Stomach smooth muscle (tissue), 2 donors: ENCODE measurements around the gene FN1.

Experiments
- H3K27ac ChIP-seq: one replicate; pipeline ENCODE4 v1.7.0; 2013; ENCODE audit warnings: mild to moderate bottlenecking, low read length, inconsistent platforms
- H3K27me3 ChIP-seq, 2 donors: one replicate each; pipeline ENCODE4 v1.7.0; 2013; ENCODE audit warnings: low read length in 2 of 2; ENCODE audit not compliant: insufficient read depth in 2 of 2, control insufficient read depth in 1 of 2
- H3K36me3 ChIP-seq, 2 donors: one replicate each; pipeline ENCODE4 v1.7.0; 2013; ENCODE audit warnings: low read length in 2 of 2; ENCODE audit not compliant: control insufficient read depth in 2 of 2, insufficient read depth in 2 of 2
- H3K4me1 ChIP-seq: one replicate; pipeline ENCODE4 v1.7.0; 2013; ENCODE audit warnings: low read length; ENCODE audit not compliant: control insufficient read depth, insufficient read depth
- H3K4me3 ChIP-seq, 2 donors: one replicate each; pipeline ENCODE4 v1.7.0; 2013; ENCODE audit warnings: low read length in 2 of 2
- H3K9ac ChIP-seq, 2 donors: one replicate each; pipeline ENCODE4 v1.7.0; 2013; ENCODE audit warnings: low read length in 2 of 2, mild to moderate bottlenecking in 1 of 2
- H3K9me3 ChIP-seq, 2 donors: one replicate each; pipeline ENCODE4 v1.7.0; 2013; ENCODE audit warnings: low read length in 2 of 2; ENCODE audit not compliant: control insufficient read depth in 2 of 2
- donor health status: healthy.
- donor health status: Pancreatic carcinoma.

FN1 gene

GRCh38 chr2:215369181-215369760, 66.6 kb downstream of the FN1 start:
- Histone ChIP-seq H3K4me1 (no peaks in the 10 kb centered on the region), H3K9me3 (no peaks in the 10 kb centered on the region), H3K9ac (no peak overlapping the region), H3K36me3 (peaks cover 54 to 84% of the 10 kb centered on the region in 2 donors), H3K27ac (no peak overlapping the region), H3K4me3 (no peak overlapping the region), H3K27me3 (no peaks in the 10 kb centered on the region)

GRCh38 chr2:215368493-215368809, 67.4 kb downstream of the FN1 start:
- Histone ChIP-seq H3K36me3 (peaks cover 56 to 86% of the 10 kb centered on the region in 2 donors), H3K27ac (no peak overlapping the region), H3K4me1 (no peaks in the 10 kb centered on the region), H3K9ac (no peak overlapping the region), H3K4me3 (no peak overlapping the region), H3K9me3 (no peaks in the 10 kb centered on the region), H3K27me3 (no peaks in the 10 kb centered on the region)

GRCh38 chr2:215367662-215368492, 68.0 kb downstream of the FN1 start:
- Histone ChIP-seq H3K27me3 (no peaks in the 10 kb centered on the region), H3K36me3 (peaks cover 56 to 86% of the 10 kb centered on the region in 2 donors), H3K4me1 (no peaks in the 10 kb centered on the region), H3K4me3 (no peak overlapping the region), H3K9me3 (no peaks in the 10 kb centered on the region), H3K9ac (no peak overlapping the region), H3K27ac (no peak overlapping the region)

- no peak overlapping the region for H3K9ac ChIP-seq
- no peaks in the 10 kb centered on the region for H3K4me1 ChIP-seq
- H3K27ac ChIP-seq, result no peak overlapping the region
- no peaks in the 10 kb centered on the region for H3K9me3 ChIP-seq
- H3K27me3 ChIP-seq, result no peaks in the 10 kb centered on the region
- H3K4me3 ChIP-seq, result no peak overlapping the region
- H3K36me3 ChIP-seq, result peaks cover 63 to 85% of the 10 kb centered on the region in 2 donors
These were observed 69.3 kb downstream of the FN1 start for GRCh38 chr2:215366440-215367032.

GRCh38 chr2:215365184-215365658, 70.6 kb downstream of the FN1 start:
- peaks cover 60 to 80% of the 10 kb centered on the region in 2 donors for H3K36me3 ChIP-seq
- H3K27ac ChIP-seq, result no peak overlapping the region
- H3K4me3 ChIP-seq, result no peak overlapping the region
- no peaks in the 10 kb centered on the region for H3K27me3 ChIP-seq
- no peaks in the 10 kb centered on the region for H3K4me1 ChIP-seq
- H3K9ac ChIP-seq, result no peak overlapping the region
- no peaks in the 10 kb centered on the region for H3K9me3 ChIP-seq

- no peaks in the 10 kb centered on the region for H3K4me1 ChIP-seq
- H3K27ac ChIP-seq, result no peak overlapping the region
- H3K9me3 ChIP-seq, result no peaks in the 10 kb centered on the region
- H3K9ac ChIP-seq, result no peak overlapping the region
- H3K36me3 ChIP-seq, result peaks cover 54 to 73% of the 10 kb centered on the region in 2 donors
- no peak overlapping the region for H3K4me3 ChIP-seq
- no peaks in the 10 kb centered on the region for H3K27me3 ChIP-seq
These were observed 71.4 kb downstream of the FN1 start for GRCh38 chr2:215364157-215365155.

GRCh38 chr2:215363461-215364156, 72.3 kb downstream of the FN1 start:
- peaks cover 58 to 69% of the 10 kb centered on the region in 2 donors for H3K36me3 ChIP-seq

GRCh38 chr2:215363039-215363438, 72.8 kb downstream of the FN1 start:
- H3K9ac ChIP-seq, result no peak overlapping the region
- H3K4me3 ChIP-seq, result no peak overlapping the region
- H3K9me3 ChIP-seq, result no peaks in the 10 kb centered on the region
- no peaks in the 10 kb centered on the region for H3K4me1 ChIP-seq
- H3K27me3 ChIP-seq, result no peaks in the 10 kb centered on the region
- no peak overlapping the region for H3K27ac ChIP-seq
- H3K36me3 ChIP-seq, result peaks cover 54 to 66% of the 10 kb centered on the region in 2 donors

More at GRCh38 chr2:215363461-215364156, 72.3 kb downstream of the FN1 start:
- Histone ChIP-seq H3K9me3 (no peaks in the 10 kb centered on the region), H3K27me3 (no peaks in the 10 kb centered on the region), H3K9ac (no peak overlapping the region), H3K4me3 (no peak overlapping the region), H3K4me1 (no peaks in the 10 kb centered on the region), H3K27ac (no peak overlapping the region)

- Histone ChIP-seq H3K9me3 (no peaks in the 10 kb centered on the region), H3K27ac (no peak overlapping the region), H3K27me3 (no peaks in the 10 kb centered on the region), H3K4me1 (no peaks in the 10 kb centered on the region), H3K36me3 (peaks cover 49 to 61% of the 10 kb centered on the region in 2 donors), H3K4me3 (no peak overlapping the region), H3K9ac (no peak overlapping the region)
These were observed 73.3 kb downstream of the FN1 start for GRCh38 chr2:215362562-215362904.
